ENCODE data around the gene CDH4.

The CDH4 gene

GRCh38 chr20:61861054-61861841 lies 609.2 kb downstream of the CDH4 start:
- DNase-seq = no peak

- DNase-seq = no peak
Measured at GRCh38 chr20:61861858-61862257, 609.8 kb downstream of the CDH4 start.

GRCh38 chr20:61862881-61863280 lies 610.8 kb downstream of the CDH4 start:
- DNase-seq = no peak

- no peak for DNase-seq
Measured at GRCh38 chr20:61864481-61864880, 612.4 kb downstream of the CDH4 start.

- no peak for DNase-seq
Measured at GRCh38 chr20:61865353-61865752, 613.3 kb downstream of the CDH4 start.

GRCh38 chr20:61866165-61866564 lies 614.1 kb downstream of the CDH4 start:
- DNase-seq = no peak

- DNase-seq = no peak
Measured at GRCh38 chr20:61868006-61868405, 615.9 kb downstream of the CDH4 start.

- DNase-seq = no peak
Measured at GRCh38 chr20:61868466-61869090, 616.5 kb downstream of the CDH4 start.

- DNase-seq = no peak
Measured at GRCh38 chr20:61869750-61870507, 617.9 kb downstream of the CDH4 start.

GRCh38 chr20:61871160-61871559 lies 619.1 kb downstream of the CDH4 start:
- no peak for DNase-seq

GRCh38 chr20:61871913-61872312 lies 619.9 kb downstream of the CDH4 start:
- DNase-seq = no peak

GRCh38 chr20:61872371-61872900 lies 620.4 kb downstream of the CDH4 start:
- DNase-seq = no peak

- no peak for DNase-seq
Measured at GRCh38 chr20:61873651-61874420, 621.8 kb downstream of the CDH4 start.

- DNase-seq = no peak
Measured at GRCh38 chr20:61874421-61875068, 622.5 kb downstream of the CDH4 start.

GRCh38 chr20:61875221-61875885 lies 623.3 kb downstream of the CDH4 start:
- no peak for DNase-seq

- no peak for DNase-seq
Measured at GRCh38 chr20:61875996-61876395, 623.9 kb downstream of the CDH4 start.

GRCh38 chr20:61876952-61877728 lies 625.1 kb downstream of the CDH4 start:
- DNase-seq = no peak

- DNase-seq = no peak
Measured at GRCh38 chr20:61877776-61878477, 625.9 kb downstream of the CDH4 start.

- DNase-seq = no peak
Measured at GRCh38 chr20:61878478-61879302, 626.6 kb downstream of the CDH4 start.
